GM21423 (cell line): Measurements from ENCODE around the gene MORF4L1.
"Not testable (repeated sequence)": the region's sequence is repeated elsewhere in the genome, so short reads cannot be mapped to it uniquely, and the experiment has no call there.

Experiments
- ATAC-seq: cut with Tn5 transposase; IDR thresholded peaks from one replicate; pipeline ENCODE4 v1.9.1; 2021; ENCODE audit warnings: mild to moderate bottlenecking, moderate library complexity; ENCODE audit not compliant: unreplicated experiment

The MORF4L1 gene

GRCh38 chr15:78898540-78898939 lies 25.9 kb downstream of the MORF4L1 start:
- no peak for ATAC-seq

DNA sequence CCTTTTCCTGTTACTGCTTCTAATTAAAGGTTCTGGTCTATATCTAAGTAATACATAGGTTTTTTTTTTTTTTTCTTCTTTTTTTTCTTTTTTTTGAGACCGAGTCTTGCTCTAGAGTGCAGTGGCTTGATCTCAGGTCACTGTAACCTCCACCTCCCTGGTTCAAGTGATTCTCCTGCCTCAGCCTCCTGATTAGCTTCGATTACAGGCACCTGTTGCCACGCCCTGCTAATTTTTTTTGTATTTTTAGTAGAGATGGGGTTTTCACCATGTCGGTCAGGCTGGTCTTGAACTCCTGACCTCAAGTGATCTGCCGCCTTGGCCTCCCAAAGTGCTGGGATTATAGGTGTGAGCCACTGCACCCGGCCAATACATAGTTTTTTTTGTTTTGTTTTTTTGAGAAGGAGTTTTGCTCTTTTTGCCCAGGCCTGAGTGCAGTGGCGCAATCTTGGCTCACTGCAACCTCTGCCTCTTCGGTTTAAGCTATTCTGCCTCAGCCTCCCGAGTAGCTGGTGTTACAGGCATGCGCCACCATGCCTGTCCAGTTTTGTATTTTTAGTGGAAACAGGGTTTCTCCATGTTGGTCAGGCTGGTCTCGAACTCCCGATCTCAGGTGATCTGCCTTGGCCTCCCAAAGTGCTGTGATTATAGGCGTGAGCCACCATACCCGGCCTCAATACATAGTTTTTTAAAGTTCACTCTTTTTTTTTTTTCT lies 28.3 kb downstream of the MORF4L1 start:
- ATAC-seq, result not testable (repeated sequence)

DNA sequence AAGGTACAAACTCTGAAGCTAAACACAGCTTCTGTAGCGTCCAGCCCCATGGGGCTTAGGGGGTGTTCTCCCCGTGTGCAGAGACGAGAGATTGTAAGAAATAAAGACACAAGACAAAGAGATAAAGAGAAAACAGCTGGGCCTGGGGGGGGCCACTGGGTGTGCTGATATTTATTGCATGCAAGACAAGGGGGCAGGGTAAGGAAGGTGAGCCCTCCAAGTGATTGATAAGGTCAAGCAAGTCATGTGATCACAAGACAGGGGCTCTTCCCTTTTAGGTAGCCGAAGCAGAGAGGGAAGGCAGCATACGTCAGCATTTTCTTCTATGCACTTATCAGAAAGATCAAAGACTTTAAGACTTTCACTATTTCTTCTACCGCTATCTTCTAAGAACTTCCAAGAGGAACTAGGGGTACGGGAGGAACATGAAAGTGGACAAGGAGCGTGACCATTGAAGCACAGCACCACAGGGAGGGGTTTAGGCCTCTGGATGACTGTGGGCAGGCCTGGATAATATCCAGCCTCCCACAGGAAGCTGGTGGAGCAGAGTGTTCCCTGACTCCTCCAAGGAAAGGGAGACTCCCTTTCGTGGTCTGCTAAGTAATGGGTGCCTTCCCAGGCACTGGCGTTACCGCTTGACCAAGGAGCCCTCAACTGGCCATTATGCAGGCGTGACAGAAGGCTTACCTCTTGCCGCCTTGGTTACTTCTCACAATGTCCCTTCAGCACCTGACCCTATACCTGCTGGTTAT lies 29.8 kb downstream of the MORF4L1 start:
- not testable (repeated sequence) for ATAC-seq

DNA sequence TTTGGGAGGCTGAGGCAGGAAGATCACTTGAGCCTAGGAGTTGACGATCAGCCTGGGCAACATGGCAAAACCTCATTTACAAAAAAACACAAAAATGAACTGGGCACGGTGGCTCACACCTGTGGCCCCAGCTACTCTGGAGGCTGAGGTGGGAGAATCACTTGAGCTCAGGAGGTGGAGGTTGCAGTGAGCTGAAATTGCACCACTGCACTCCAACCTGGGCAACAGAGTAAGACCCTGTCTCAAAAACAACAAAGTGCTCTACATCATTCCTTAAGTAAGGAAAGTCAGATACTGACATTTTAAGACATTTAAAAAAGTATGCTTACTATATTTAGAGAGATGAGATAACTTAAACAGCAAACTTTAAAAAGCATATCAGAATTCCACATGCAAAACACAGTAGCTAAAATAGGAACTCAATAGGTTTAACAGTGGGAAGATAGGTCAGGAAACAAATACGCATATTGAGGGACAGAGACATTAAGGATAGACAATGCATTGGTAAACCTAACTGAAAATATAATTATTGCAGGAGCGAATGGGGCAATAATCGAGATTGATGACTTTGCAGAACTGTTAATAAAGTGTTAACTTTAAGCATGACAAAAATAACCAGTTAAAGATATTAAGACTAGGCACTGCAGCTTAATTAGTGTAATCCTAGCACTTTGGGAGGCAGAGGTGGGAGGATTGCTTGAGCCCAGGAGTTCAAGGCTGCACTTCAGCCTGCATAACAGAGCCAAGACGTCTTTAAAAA lies 32.1 kb downstream of the MORF4L1 start:
- ATAC-seq, result no peak

- no peak for ATAC-seq
Measured at GRCh38 chr15:78906316-78906620, 33.6 kb downstream of the MORF4L1 start.

- no peak for ATAC-seq
Measured at GRCh38 chr15:78907577-78907976, 34.9 kb downstream of the MORF4L1 start.

DNA sequence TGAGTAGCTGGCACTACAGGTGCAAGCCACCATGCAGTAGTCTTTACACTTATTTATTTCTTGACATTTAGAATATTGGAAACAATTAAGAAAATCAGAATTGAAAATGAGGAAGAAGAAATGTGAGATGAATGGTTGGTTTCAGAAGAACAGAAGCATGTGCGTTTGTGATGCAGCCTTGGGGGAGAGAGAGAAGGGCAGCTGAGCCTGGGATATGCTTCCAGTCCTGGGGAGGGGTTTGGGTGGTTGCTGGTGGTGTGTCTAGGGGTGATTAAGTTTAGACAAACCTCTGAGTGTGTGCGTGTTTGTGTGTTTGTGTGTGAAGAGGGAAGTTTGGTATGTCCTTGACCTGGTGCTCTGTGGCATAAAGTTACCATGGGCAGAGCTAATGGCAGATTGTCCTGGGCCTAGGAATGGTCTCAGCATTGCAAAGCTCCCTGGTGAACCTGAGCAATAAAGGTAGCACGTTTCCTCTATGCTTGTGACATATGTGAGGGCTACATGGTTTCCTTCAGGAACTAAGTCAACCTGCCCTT lies 36.5 kb downstream of the MORF4L1 start:
- ATAC-seq, result no peak

DNA sequence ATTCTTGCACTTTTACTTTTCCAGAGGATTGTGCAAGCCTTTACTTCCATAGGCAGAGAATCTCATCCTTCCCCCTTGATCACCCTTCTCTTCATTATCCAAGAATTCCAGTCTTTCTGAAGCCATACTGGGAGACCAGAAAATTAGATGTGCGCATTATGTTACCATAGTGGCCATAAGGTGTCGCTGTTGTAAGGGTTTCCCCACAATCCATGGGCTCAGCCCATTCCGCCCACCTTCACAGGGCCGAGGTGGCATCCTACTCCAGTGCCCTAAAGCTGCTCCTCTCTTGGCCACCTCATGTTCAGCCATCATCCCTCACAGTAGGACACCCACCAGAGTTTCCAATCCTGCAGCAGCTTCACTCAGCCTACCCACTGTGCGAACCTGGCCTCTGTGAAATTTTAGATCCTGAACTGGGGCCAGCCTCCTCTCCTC lies 37.1 kb downstream of the MORF4L1 start:
- no peak for ATAC-seq

- no peak for ATAC-seq
Measured at GRCh38 chr15:78910271-78910670, 37.6 kb downstream of the MORF4L1 start.

DNA sequence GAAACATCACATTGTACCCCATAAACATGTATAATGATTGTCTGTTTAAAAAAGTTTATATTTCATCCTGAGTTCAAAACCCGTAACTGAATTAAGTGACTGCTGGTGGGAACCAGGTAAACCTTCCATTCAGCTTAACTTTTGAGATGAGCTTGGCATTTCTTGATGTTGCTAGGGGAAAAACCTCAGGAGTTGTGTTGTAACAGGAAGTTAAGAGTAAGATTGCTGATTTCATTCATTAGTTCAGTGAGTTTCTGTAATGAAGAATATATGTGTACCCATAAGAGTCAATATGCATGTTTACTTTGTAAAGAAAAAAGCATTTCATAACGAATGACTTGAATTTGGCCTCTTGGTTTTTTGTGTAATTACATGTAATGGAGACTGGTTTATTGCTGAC lies 39.6 kb downstream of the MORF4L1 start:
- no peak for ATAC-seq

GRCh38 chr15:78913012-78913411 lies 40.3 kb downstream of the MORF4L1 start:
- no peak for ATAC-seq

GRCh38 chr15:78914027-78914764 lies 41.5 kb downstream of the MORF4L1 start:
- ATAC-seq, result no peak

GRCh38 chr15:78915341-78916087 lies 42.8 kb downstream of the MORF4L1 start:
- no peak for ATAC-seq

DNA sequence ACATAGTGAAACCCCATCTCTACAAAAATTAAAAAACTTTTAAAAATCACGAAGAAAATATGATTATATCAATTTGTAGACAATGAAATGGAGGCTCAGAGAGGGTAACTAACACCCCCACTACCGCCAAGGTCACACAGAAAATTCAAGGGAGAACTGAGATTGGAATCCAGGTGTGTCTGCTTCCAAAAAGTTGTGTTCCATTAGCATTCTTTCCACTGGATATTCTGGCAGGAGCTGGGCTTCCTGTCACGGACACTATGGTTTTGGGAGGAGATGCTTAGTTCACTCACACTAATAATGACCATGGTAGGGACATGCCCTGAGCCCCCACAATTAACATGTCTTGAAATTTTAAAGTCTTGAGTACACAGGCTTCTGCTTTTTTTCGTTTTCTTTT lies 43.4 kb downstream of the MORF4L1 start:
- ATAC-seq, result no peak

DNA sequence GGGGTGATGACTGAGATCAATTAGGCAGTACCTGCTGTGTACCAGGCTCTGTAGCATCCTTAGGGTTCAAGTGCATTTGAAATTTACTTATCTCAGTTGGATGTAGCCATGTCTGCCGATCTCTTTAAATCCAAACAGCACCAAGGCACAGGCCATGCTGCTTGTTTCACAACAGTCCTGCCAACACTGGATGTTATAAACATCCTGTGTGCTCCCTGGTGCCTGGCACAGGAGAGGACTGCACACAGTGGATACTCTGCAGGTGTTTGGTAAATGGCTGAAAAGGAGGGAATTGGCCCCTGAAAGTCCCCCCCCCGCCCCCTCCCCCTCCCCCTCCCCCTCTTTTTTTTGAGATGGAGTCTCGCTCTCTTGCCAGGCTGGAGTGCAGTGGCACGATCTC lies 45.2 kb downstream of the MORF4L1 start:
- ATAC-seq, result no peak

DNA sequence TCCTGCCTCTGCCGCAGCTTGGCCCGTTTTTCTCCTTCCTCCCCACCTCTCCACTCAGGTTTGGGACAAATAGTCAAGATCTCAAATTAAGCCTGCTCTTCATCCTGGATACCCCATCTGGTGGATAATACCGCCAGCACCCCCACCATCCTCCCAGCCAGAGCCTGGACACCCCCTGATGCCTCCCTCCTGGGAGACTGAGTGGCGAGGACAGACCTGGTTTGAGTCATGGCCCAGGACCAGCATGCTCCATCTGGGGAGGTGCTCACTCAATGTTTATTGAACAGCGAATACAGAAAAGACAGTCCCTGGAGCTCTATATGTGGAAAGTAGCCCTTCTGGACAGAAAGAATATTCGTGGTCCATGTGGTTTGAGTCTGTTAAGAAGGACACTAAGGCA lies 48.8 kb downstream of the MORF4L1 start:
- ATAC-seq, result no peak

- ATAC-seq, result no peak
Measured at GRCh38 chr15:78921940-78922339, 49.2 kb downstream of the MORF4L1 start.

DNA sequence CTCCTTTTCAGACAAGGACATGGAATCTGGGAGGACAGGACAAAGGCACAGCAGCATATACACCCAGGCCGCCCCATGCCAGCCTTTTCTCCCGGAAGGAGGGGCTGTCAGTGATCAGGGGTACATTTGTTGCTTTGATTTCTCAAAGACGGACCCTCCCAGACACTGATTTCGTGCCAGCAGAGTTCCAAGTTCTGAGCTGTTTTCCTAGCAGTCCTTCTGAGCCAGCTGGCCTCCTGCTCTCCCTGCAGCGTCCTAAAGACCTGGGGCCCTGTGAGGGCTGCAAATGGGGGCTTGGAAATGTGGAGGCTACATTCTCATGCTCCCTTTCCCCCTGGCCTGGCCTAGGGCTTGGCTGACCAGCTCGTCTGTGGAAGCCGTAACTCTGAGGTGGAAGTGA lies 49.8 kb downstream of the MORF4L1 start:
- no peak for ATAC-seq

DNA sequence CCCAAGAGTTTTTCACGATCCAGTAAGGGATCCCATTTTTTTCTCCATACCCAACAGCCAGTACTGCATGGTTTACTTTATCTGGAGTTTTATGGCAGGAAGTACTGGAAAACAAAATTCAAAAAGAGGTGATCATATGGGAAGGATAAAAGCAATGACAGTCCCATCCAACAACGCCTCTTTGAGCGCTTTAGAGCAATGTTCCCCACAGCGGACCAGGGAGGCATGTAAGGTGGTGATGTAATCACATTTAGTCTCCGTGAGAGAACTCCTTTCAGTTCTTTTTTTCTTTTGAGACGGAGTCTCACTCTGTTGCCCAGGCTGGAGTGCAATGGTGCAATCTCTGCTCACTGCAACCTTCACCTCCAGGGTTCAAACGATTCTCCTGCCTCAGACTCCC lies 50.3 kb downstream of the MORF4L1 start:
- no peak for ATAC-seq
